GM12873 (cell line): Measurements from ENCODE around the gene SLC9A3.

Source experiments
- TF ChIP-seq, protein P1 (sequence below): IDR thresholded peaks from 2 replicates; pipeline ENCODE4 v1.5.1; 2012; ENCODE audit warnings: low read depth, mild to moderate bottlenecking, moderate library complexity, low read length, control low read depth; ENCODE audit not compliant: insufficient read depth; ENCODE audit errors: missing control alignments

The SLC9A3 gene

GRCh38 chr5:464446-464842 lies 59.8 kb downstream of the SLC9A3 start:
- TF ChIP-seq, protein P1, sequence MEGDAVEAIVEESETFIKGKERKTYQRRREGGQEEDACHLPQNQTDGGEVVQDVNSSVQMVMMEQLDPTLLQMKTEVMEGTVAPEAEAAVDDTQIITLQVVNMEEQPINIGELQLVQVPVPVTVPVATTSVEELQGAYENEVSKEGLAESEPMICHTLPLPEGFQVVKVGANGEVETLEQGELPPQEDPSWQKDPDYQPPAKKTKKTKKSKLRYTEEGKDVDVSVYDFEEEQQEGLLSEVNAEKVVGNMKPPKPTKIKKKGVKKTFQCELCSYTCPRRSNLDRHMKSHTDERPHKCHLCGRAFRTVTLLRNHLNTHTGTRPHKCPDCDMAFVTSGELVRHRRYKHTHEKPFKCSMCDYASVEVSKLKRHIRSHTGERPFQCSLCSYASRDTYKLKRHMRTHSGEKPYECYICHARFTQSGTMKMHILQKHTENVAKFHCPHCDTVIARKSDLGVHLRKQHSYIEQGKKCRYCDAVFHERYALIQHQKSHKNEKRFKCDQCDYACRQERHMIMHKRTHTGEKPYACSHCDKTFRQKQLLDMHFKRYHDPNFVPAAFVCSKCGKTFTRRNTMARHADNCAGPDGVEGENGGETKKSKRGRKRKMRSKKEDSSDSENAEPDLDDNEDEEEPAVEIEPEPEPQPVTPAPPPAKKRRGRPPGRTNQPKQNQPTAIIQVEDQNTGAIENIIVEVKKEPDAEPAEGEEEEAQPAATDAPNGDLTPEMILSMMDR: no peak

- TF ChIP-seq, protein P1: no peak
Observed at GRCh38 chr5:463952-464351, 60.3 kb downstream of the SLC9A3 start.

- TF ChIP-seq, protein P1: no peak
Observed at GRCh38 chr5:463301-463700, 60.9 kb downstream of the SLC9A3 start.

- TF ChIP-seq, protein P1: no peak
Observed at GRCh38 chr5:462051-462481, 62.2 kb downstream of the SLC9A3 start.

GRCh38 chr5:460273-460625 lies 64.0 kb downstream of the SLC9A3 start:
- TF ChIP-seq, protein P1: no peak

DNA sequence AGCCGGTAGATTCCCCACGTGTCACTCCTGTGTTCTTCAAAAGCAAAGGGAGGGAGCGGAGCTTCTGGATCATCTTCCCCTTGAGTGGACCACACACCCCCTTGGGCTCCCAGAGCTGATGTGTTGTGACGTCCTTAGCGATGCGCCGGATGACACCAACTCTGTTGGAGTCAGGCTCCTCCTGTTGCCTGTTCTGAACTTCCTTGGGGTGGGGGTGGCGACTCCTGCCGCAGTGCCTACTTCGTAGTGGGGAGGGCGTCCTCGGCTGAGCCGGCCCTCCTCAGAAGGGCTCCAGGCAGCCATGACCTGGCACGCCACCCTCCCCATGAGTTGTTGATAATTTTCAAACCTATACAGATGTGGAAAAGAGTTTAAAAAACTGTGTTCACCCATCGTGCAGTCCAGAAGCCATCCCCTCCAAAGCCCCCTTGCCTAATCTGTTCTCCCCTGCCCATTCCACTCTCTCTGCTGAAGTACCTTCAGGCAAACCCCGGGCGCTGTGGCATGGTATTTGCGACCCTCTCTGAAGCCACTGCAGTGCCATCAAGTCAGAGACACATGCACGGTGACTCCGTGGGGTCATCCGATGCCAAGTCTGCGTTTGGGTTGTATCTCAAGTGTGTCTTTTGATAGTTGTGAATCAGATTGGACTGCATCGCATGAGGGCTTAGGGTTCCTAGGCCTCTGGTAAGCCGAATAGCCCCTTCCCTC lies 64.5 kb downstream of the SLC9A3 start:
- TF ChIP-seq, protein P1: no peak

GRCh38 chr5:458547-459353 lies 65.5 kb downstream of the SLC9A3 start:
- TF ChIP-seq, protein P1: no peak
